IMR-90 (cell line): Measurements from ENCODE around the gene ACSL6. TPM values are rescaled to one million over a fixed set of nuclear protein-coding genes. Genes with fewer than 3 reads are reported as not detected.

ENCODE experiments used
- ATAC-seq: fragments of 200-7000 bp; cut with Tn5 transposase; 2 replicates; pipeline ENCODE4 v1.9.1; 2020; ENCODE audit warnings: low read depth, mild to moderate bottlenecking, moderate library complexity
- BruUV-seq: library from RNA; stranded (reverse); fragments of 400-500 nt; replicated peaks from 2 replicates; lab custom pipeline; 2021; lab: Mats Ljungman, UMichigan
- CTCF ChIA-PET: fragments of 300-600 bp; formaldehyde crosslinking; extraction: SDS; loops from one replicate; lab custom pipeline; 2021; ENCODE audit warnings: antibody characterized with exemption; lab: Yijun Ruan, JAX
- POLR2A ChIA-PET: fragments of 300-600 bp; sonication (Branson Sonifier 250); formaldehyde crosslinking; loops from one replicate; lab custom pipeline; 2022; ENCODE audit warnings: antibody characterized with exemption; ENCODE audit not compliant: unreplicated experiment; lab: Charles Lee
- DNase-seq: peaks from one replicate; pipeline ENCODE4 v3.0.0; 2013
- H2AFZ ChIP-seq: replicated peaks from 2 replicates; pipeline ENCODE3; 2013; ENCODE audit warnings: low read length, mild to moderate bottlenecking; ENCODE audit not compliant: poor library complexity
- H2AK5ac ChIP-seq: 2 replicates; pipeline ENCODE4 v1.6.1; 2013; ENCODE audit warnings: low read depth, low read length, inconsistent platforms
- H2AK9ac ChIP-seq: replicated peaks from 2 replicates; pipeline ENCODE3; 2013; ENCODE audit warnings: mild to moderate bottlenecking, low read depth, low read length, moderate library complexity; ENCODE audit not compliant: poor library complexity
- H2BK120ac ChIP-seq: 2 replicates; pipeline ENCODE4 v1.6.1; 2013; ENCODE audit warnings: low read depth, low read length, inconsistent platforms
- H2BK15ac ChIP-seq: 3 replicates; pipeline ENCODE4 v1.6.1; 2013; ENCODE audit warnings: low read depth, low read length, inconsistent platforms
- H2BK20ac ChIP-seq: 2 replicates; pipeline ENCODE4 v1.6.1; 2013; ENCODE audit warnings: low read depth, mild to moderate bottlenecking, inconsistent platforms, low read length, moderate library complexity
- H2BK5ac ChIP-seq: 2 replicates; pipeline ENCODE4 v1.6.1; 2013; ENCODE audit warnings: mild to moderate bottlenecking, low read depth, low read length, inconsistent platforms; ENCODE audit not compliant: poor library complexity, severe bottlenecking
- H3K14ac ChIP-seq: replicated peaks from 2 replicates; pipeline ENCODE4 v1.6.1; 2013; ENCODE audit warnings: low read depth, low read length, inconsistent platforms
- H3K18ac ChIP-seq: 2 replicates; pipeline ENCODE4 v1.6.1; 2013; ENCODE audit warnings: low read depth, low read length, control low read depth
- H3K23ac ChIP-seq: 2 replicates; pipeline ENCODE4 v1.6.1; 2013; ENCODE audit warnings: low read depth, low read length, inconsistent platforms
- H3K27ac ChIP-seq: 2 replicates; pipeline ENCODE4 v1.5.1; 2013; ENCODE audit warnings: mild to moderate bottlenecking, control low read depth, low read length; ENCODE audit not compliant: insufficient read depth
- H3K27me3 ChIP-seq: 2 replicates; pipeline ENCODE4 v1.6.1; 2013; ENCODE audit warnings: low read length; ENCODE audit not compliant: control insufficient read depth, insufficient read depth
- H3K36me3 ChIP-seq: 2 replicates; pipeline ENCODE4 v1.6.1; 2013; ENCODE audit warnings: low read length, mixed read lengths; ENCODE audit not compliant: control insufficient read depth, insufficient read depth
- H3K4ac ChIP-seq: 2 replicates; pipeline ENCODE4 v1.6.1; 2013; ENCODE audit warnings: low read depth, low read length, inconsistent platforms
- H3K4me1 ChIP-seq: 2 replicates; pipeline ENCODE4 v1.6.1; 2013; ENCODE audit warnings: low read length, mixed read lengths; ENCODE audit not compliant: control insufficient read depth, insufficient read depth
- H3K4me2 ChIP-seq: 2 replicates; pipeline ENCODE4 v1.6.1; 2013; ENCODE audit warnings: low read depth, mild to moderate bottlenecking, control low read depth, low read length, moderate library complexity
- H3K4me3 ChIP-seq: 2 replicates; pipeline ENCODE4 v1.5.1; 2013; ENCODE audit warnings: low read depth, mild to moderate bottlenecking, control low read depth, low read length, moderate library complexity; ENCODE audit not compliant: insufficient read depth
- H3K56ac ChIP-seq: 2 replicates; pipeline ENCODE4 v1.6.1; 2013; ENCODE audit warnings: low read length, inconsistent platforms; ENCODE audit not compliant: insufficient read depth; ENCODE audit errors: extremely low read depth
- H3K79me1 ChIP-seq, 2 experiments: 2 replicates each; pipeline ENCODE4 v1.6.1; 2013; ENCODE audit warnings: low read length in 2 of 2, inconsistent platforms in 1 of 2, low read depth in 1 of 2
- H3K9ac ChIP-seq: 2 replicates; pipeline ENCODE4 v1.6.1; 2013; ENCODE audit warnings: low read depth, low read length, control low read depth
- H3K9me1 ChIP-seq: 2 replicates; pipeline ENCODE4 v1.6.1; 2013; ENCODE audit warnings: low read length, inconsistent platforms; ENCODE audit not compliant: insufficient read depth
- H3K9me3 ChIP-seq: 2 replicates; pipeline ENCODE4 v1.6.1; 2013; ENCODE audit warnings: low read length; ENCODE audit not compliant: control insufficient read depth, insufficient read depth
- H4K20me1 ChIP-seq: 2 replicates; pipeline ENCODE4 v1.6.1; 2013; ENCODE audit warnings: low read length, inconsistent platforms; ENCODE audit not compliant: insufficient read depth
- H4K5ac ChIP-seq: 2 replicates; pipeline ENCODE4 v1.6.1; 2013; ENCODE audit warnings: mild to moderate bottlenecking, low read depth, low read length, control low read depth
- H4K8ac ChIP-seq, 2 experiments: 2 replicates each; pipeline ENCODE4 v1.6.1; 2013; ENCODE audit warnings: low read depth in 2 of 2, low read length in 2 of 2, control low read depth in 1 of 2, inconsistent platforms in 1 of 2
- H4K91ac ChIP-seq: 2 replicates; pipeline ENCODE4 v1.6.1; 2013; ENCODE audit warnings: low read depth, low read length, inconsistent platforms; ENCODE audit not compliant: insufficient read depth
- FOS ChIP-seq: fragments of 150-350 bp; IDR thresholded peaks from 2 replicates; pipeline ENCODE4 v1.6.1; 2016; ENCODE audit warnings: low read depth, low read length
- MAFK ChIP-seq: IDR thresholded peaks from 2 replicates; pipeline ENCODE4 v1.6.1; 2012; ENCODE audit warnings: low read depth, low read length, improper control_type of control experiment
- WGBS, 2 experiments: methylation state at CpG; one replicate each; pipeline versions ENCODE4 v1.1.5 to v1.1.7; 2013; ENCODE audit warnings: missing lambda C conversion rate in 2 of 2; ENCODE audit not compliant: insufficient read length in 1 of 2; ENCODE audit errors: extremely low coverage in 2 of 2; 5-methylcytosine and 5-hydroxymethylcytosine counted together
- dilution Hi-C: fragments of 300-500 bp; cut with HindIII; formaldehyde crosslinking; loops from one replicate; pipeline ENCODE4 v1.14.3; 2018; ENCODE audit warnings: low sequenced_read_pairs; ENCODE audit not compliant: unreplicated experiment
- in situ Hi-C: fragments of 300-500 bp; cut with MboI; formaldehyde crosslinking; loops from 3 replicates; pipeline ENCODE4 v1.14.3; 2019; ENCODE audit warnings: low sequenced_read_pairs, inconsistent platforms, mixed read lengths
- intact Hi-C: fragments of 100-400 bp; cut with micrococcal nuclease; formaldehyde crosslinking; loops from 2 replicates; pipeline ENCODE4 v1.10.0; 2022
- polyA plus RNA-seq, 3 experiments: library from polyadenylated mRNA; depleted of rRNA; stranded (reverse); fragments of >200 nt; gene quantifications; 2 replicates each; pipeline ENCODE4 v1.2.3, GENCODE V29; 2012; ENCODE audit warnings: low replicate concordance in 1 of 3
- total RNA-seq: library from RNA; depleted of rRNA; stranded (reverse); fragments of >200 nt; gene quantifications from 2 replicates; pipeline ENCODE4 v1.2.3, GENCODE V29; 2012

Gene ACSL6
- total and polyA plus RNA-seq, 2 of the 4 experiments (the other 2 are of a cell fraction): not detected

DNA sequence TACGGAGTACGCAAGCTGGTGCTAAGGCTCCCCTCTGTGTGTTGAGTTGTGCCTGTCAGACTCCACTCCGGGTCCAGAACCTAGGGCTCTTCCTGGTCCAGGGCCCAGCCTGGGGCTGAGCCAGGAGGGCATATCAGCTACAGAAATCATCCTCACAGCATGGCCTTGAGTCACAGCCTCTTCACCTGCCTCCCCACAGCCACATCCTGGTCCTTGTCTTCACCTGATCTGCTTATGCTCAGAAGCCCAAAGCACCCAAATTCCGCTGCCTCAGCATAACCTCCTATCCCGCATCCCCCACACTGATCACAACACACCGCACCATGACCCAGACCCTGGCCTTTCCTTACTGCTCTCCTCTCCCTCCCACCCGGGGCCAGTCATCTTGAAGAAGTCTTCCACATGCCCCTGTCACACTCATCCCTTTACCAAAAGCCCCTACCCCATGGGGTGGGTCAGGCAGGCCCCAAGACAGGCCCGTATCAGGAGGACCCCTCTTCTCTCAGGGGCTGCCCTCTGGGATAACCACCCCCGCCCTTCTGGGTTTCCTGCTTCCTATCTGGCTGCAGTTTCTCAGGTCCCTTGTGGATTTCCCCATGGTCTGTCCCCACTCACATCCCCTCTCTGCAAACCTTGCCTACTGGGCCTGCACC, 47.7 kb upstream of the ACSL6 start:
- H2AK5ac ChIP-seq: no peak overlapping the region
- H3K9me3 ChIP-seq: no peaks in the 10 kb centered on the region
- H4K91ac ChIP-seq: no peak overlapping the region
- no peak overlapping the region for H2AFZ ChIP-seq
- H3K9ac ChIP-seq: no peak overlapping the region
- H4K8ac ChIP-seq: no peak overlapping the region
- no TSS peak for BruUV-seq
- dilution Hi-C loops: no loop called here
- no peak overlapping the region for H3K4me3 ChIP-seq
- no peaks in the 10 kb centered on the region for H3K9me1 ChIP-seq
- no peak overlapping the region for H3K18ac ChIP-seq
- no peak overlapping the region for H3K14ac ChIP-seq
- H3K4ac ChIP-seq: no peak overlapping the region
- no peak overlapping the region for H4K5ac ChIP-seq
- in situ Hi-C loops: no loop called here
- intact Hi-C loops: no loop called here
- no peak for DNase-seq
- H3K4me1 ChIP-seq: no peaks in the 10 kb centered on the region
- no peak overlapping the region for H2BK120ac ChIP-seq
- peaks cover 12% of the 10 kb centered on the region; the same call in 1 of the 2 replicates for H3K27me3 ChIP-seq
- POLR2A ChIA-PET: no interaction called here
- no peaks in the 10 kb centered on the region for H3K36me3 ChIP-seq
- no peak overlapping the region for H3K27ac ChIP-seq
- H2AK9ac ChIP-seq: no peak overlapping the region
- H3K79me1 ChIP-seq: no peaks in the 10 kb centered on the region
- no peak overlapping the region for H3K4me2 ChIP-seq
- H2BK20ac ChIP-seq: no peak overlapping the region
- no peak overlapping the region for H3K23ac ChIP-seq
- no peak overlapping the region for H2BK5ac ChIP-seq
- no peaks in the 10 kb centered on the region for H4K20me1 ChIP-seq
- no peak for ATAC-seq
- TF ChIP-seq FOS (no peak), MAFK (peak; percentile 48; the same call in 1 of the 2 replicates)
- 78% methylated on average over 5 of the region's 9 CpGs; no CpG with 5 or more reads in 1 of the 2 experiments for WGBS, 2 experiments
- H2BK15ac ChIP-seq: no peak overlapping the region
- no peak overlapping the region for H3K56ac ChIP-seq
- CTCF ChIA-PET: no interaction called here
